Stimulated activated CD4-positive, alpha-beta T cell treated with anti-CD3 and anti-CD28 coated beads, Interleukin-15, amount 100 ng/mL, for 48 hours (primary cell): ENCODE results near the gene ZP2.

Experiments used
- DNase-seq, 2 donors: peaks; one replicate each; pipeline ENCODE4 v3.0.0-alpha.2; 2020; ENCODE audit warnings: low read depth in 2 of 2

The ZP2 gene

DNA sequence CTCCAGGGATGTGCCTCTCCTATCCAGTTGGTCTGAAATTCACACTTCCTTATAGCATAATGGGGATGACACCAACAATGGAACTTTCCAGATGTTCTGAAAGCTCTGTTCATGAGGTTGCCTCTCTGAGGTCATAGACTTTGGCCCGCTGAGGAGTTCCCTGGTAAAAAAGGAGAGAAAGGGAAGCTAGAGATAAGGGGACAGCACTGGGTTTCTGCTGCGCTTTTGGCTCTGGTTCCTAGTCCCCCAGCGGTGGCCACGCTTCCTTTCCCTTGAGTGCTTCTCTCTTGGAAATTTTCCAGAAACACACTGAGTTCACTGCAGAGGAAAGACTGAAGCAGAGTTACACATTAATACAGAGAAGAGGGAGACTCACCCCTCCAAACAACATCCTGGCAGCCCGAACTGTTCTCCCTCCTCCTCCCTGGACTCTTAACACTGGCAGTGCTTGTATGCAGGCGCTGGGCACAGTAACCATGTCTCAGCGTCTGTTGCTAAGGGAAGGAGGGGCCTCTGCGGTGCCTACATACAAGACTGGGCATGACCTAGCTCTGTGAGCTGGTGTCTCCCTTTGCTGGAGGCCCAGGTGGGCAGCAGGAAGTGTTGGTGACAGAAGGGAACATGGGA, 60.9 kb downstream of the ZP2 start, which contains the start of gene DNAH3:
Gene DNAH3, minus strand, starts transcription at position 472 of the 627 bp plus-strand sequence. CDS start 527 bp downstream, outside the sequence.
- DNase-seq = no peak
